Measurements from ENCODE around the gene LONRF2. TPM values are rescaled to one million over a fixed set of nuclear protein-coding genes. Genes with fewer than 3 reads are reported as not detected.

Gene LONRF2
- total and polyA plus RNA-seq, 2 of the 13 experiments (the other 11 are each of a cell fraction or from before 2014, with no cell fraction given) = not detected

DNA sequence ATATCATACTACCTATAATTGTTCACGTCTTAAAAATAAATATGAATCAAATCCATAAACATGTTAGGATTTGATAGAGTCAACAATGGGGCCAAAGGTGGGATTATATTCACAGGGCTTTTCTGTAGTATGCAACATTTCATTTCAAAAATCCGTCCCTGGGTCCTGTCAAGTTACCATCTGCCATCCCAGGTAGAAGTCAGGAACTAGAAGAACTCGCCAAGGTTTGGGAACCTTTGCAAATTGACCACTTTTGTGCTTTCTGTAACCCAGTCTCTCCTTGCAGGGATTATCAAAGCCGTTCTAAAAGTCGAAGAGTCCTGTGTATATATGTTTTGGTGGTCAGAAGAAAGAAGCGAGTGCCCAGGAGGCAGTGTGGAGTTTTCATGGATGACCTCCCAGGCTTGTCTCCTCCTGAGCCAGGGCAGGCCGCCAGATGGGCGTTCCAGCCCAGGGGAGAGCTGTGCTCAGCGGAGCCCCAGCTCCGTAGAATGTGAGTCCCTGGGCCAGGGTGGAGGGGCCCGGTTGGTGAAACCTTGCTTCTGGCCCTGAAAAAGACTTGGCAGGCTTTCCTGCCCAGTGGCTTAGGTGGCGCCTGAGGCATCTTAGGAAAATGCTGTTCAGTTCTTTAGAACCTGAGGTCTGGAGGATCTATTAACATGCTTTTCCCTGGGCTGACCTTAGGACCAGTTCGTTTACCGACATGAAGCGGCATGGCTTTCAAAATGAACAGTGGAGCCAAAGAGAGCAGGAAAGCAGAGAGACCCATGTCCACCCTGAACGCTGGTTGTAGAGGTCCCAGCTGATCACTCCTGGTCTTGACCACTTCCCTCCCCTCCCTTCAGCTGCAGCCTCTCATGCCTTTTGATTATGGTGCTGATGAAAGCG lies 69.2 kb downstream of the LONRF2 start:
- Histone ChIP-seq H3K9ac (ENCODE audit: insufficient read depth, low read depth, low read length) (no peak overlapping the region), H3K4me2 (ENCODE audit: low read depth, low read length) (no peak overlapping the region), H3K4me1 (ENCODE audit: insufficient read depth, low read length) (no peaks in the 10 kb centered on the region), H3K9me3 (ENCODE audit: low read length) (no peaks in the 10 kb centered on the region), H3K36me3 (replicated peaks in 1 of 2; ENCODE audit: control insufficient read depth in 1 of 2, insufficient read depth in 2 of 2, low read length in 2 of 2) (no peaks in the 10 kb centered on the region), H3K27ac (ENCODE audit: extremely low read length, insufficient read depth, low read length) (no peak overlapping the region), H3K27me3 (ENCODE audit: control insufficient read depth in 1 of 2, insufficient read depth in 2 of 2, low read length in 2 of 2) (peaks cover 2 to 3% of the 10 kb centered on the region in 2 experiments; a peak in 3 of 5 replicates), H3K79me2 (ENCODE audit: insufficient read depth, low read length) (no peaks in the 10 kb centered on the region), H2AFZ (ENCODE audit: low read length) (no peak overlapping the region), H4K20me1 (ENCODE audit: insufficient read depth, low read length) (no peaks in the 10 kb centered on the region), H3K4me3 (replicated peaks in 1 of 3; ENCODE audit: insufficient read depth in 1 of 3, low read depth in 2 of 3, low read length in 3 of 3) (no peak overlapping the region)
- FAIRE-seq = no peak
- 25% methylated on average over 12 of the region's 17 CpGs for WGBS (ENCODE audit: low lambda C conversion rate)
- POLR2A ChIA-PET = no interaction called here
- intact Hi-C loops (cut with micrococcal nuclease; ENCODE audit: unreplicated experiment) = no loop called here
- in situ Hi-C loops (cut with HindIII; ENCODE audit: extremely low pct_ligation_motif_present, low pct_unique_long_range_greater_than_20kb) = no loop called here
- peak; percentile 53 for ATAC-seq
- BruUV-seq (replicated peaks) = no TSS peak
- TF ChIP-seq GMEB2 (CRISPR knock-in tag; IDR thresholded peaks at IDR 0.05; ENCODE audit: low read depth) (no peak), ZBTB10 (CRISPR knock-in tag; IDR thresholded peaks at IDR 0.05; ENCODE audit: borderline replicate concordance) (no peak), ZNF264 (CRISPR knock-in tag; IDR thresholded peaks at IDR 0.05) (no peak), MXD4 (CRISPR knock-in tag; IDR thresholded peaks at IDR 0.05) (no peak), FLYWCH1 (CRISPR knock-in tag; IDR thresholded peaks at IDR 0.05) (no peak), SALL1 (CRISPR knock-in tag; IDR thresholded peaks at IDR 0.05) (no peak), FOXO4 (CRISPR knock-in tag; conservative IDR thresholded peaks at IDR 0.05) (0 out of 2 replicates have a peak, but pooled peaks have one; percentile 12)
- DNase-seq (ENCODE audit: low spot score) = no peak
- CTCF ChIA-PET (ENCODE audit: low intra/inter-chr PET ratio, low total read pairs) = no interaction called here
